ENCODE measurements around the gene HRH4. TPM values are rescaled to one million over a fixed set of nuclear protein-coding genes. Genes with fewer than 3 reads are reported as not detected.

The HRH4 gene
- total and polyA plus RNA-seq, 2 of the 13 experiments (the other 11 are each of a cell fraction or from before 2014, with no cell fraction given), result not detected

DNA sequence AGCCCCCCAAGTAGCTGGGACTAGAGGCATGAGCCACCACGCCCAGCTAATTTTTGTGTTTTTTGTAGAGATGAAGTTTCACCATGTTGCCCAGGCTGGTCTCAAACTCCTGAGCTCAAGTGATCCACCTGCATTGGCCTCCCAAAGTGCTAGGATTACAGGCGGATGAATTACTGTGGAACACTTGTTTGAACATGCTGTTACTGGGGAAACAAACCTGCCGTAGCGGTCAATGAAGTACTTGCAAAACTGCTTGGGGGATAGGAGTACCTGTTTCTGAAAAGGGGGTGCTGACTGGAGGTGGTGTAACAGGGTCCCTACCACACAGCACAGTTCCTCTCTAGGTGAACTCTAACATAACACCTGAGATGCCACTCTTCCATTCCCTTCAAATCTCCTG is 39.9 kb upstream of the HRH4 start (continued):
- no peak for TF ChIP-seq TRAFD1 (CRISPR knock-in tag; IDR thresholded peaks at IDR 0.05; ENCODE audit: borderline replicate concordance)
- no peak for TF ChIP-seq ZNF790 (CRISPR knock-in tag; IDR thresholded peaks at IDR 0.05; ENCODE audit: borderline replicate concordance)
- TF ChIP-seq ASH2L (IDR thresholded peaks at IDR 0.05; ENCODE audit: insufficient read length, low read depth, low read length), result no peak
- TF ChIP-seq, protein P1, sequence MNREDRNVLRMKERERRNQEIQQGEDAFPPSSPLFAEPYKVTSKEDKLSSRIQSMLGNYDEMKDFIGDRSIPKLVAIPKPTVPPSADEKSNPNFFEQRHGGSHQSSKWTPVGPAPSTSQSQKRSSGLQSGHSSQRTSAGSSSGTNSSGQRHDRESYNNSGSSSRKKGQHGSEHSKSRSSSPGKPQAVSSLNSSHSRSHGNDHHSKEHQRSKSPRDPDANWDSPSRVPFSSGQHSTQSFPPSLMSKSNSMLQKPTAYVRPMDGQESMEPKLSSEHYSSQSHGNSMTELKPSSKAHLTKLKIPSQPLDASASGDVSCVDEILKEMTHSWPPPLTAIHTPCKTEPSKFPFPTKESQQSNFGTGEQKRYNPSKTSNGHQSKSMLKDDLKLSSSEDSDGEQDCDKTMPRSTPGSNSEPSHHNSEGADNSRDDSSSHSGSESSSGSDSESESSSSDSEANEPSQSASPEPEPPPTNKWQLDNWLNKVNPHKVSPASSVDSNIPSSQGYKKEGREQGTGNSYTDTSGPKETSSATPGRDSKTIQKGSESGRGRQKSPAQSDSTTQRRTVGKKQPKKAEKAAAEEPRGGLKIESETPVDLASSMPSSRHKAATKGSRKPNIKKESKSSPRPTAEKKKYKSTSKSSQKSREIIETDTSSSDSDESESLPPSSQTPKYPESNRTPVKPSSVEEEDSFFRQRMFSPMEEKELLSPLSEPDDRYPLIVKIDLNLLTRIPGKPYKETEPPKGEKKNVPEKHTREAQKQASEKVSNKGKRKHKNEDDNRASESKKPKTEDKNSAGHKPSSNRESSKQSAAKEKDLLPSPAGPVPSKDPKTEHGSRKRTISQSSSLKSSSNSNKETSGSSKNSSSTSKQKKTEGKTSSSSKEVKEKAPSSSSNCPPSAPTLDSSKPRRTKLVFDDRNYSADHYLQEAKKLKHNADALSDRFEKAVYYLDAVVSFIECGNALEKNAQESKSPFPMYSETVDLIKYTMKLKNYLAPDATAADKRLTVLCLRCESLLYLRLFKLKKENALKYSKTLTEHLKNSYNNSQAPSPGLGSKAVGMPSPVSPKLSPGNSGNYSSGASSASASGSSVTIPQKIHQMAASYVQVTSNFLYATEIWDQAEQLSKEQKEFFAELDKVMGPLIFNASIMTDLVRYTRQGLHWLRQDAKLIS (CRISPR knock-in tag; IDR thresholded peaks at IDR 0.05), result no peak
- TF ChIP-seq ZBTB37 (CRISPR knock-in tag; IDR thresholded peaks at IDR 0.05), result no peak
- TF ChIP-seq FOXA1 (IDR thresholded peaks at IDR 0.05), result no peak
- no peak for TF ChIP-seq FOXA1 (CRISPR knock-in tag; IDR thresholded peaks at IDR 0.05)
- TF ChIP-seq, protein P2, sequence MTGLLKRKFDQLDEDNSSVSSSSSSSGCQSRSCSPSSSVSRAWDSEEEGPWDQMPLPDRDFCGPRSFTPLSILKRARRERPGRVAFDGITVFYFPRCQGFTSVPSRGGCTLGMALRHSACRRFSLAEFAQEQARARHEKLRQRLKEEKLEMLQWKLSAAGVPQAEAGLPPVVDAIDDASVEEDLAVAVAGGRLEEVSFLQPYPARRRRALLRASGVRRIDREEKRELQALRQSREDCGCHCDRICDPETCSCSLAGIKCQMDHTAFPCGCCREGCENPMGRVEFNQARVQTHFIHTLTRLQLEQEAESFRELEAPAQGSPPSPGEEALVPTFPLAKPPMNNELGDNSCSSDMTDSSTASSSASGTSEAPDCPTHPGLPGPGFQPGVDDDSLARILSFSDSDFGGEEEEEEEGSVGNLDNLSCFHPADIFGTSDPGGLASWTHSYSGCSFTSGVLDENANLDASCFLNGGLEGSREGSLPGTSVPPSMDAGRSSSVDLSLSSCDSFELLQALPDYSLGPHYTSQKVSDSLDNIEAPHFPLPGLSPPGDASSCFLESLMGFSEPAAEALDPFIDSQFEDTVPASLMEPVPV (CRISPR knock-in tag; IDR thresholded peaks at IDR 0.05), result no peak
